Esophagus muscularis mucosa (tissue), 4 donors: ENCODE measurements around the gene PTPN2. TPM values are rescaled to one million over a fixed set of nuclear protein-coding genes. Genes with fewer than 3 reads are reported as not detected.
A peak's percentile ranks its signal among the peaks of the same experiment; 100 is the strongest.
"Not testable (repeated sequence)": the region's sequence is repeated elsewhere in the genome, so short reads cannot be mapped to it uniquely, and the experiment has no call there.

ENCODE experiments used
- DNase-seq: peaks from one replicate; pipeline ENCODE4 v3.0.0-alpha.2; 2017; ENCODE audit errors: extremely low spot score
- H3K27ac ChIP-seq, 4 donors: fragments of 200-600 bp; sonication (generic); replicated peaks in 1 of 4; 1 replicate in 3 of 4; 2 replicates in 1 of 4; pipeline ENCODE4 v1.5.1; 2016 to 2019; ENCODE audit warnings: mild to moderate bottlenecking in 1 of 4
- H3K27me3 ChIP-seq, 4 donors: fragments of 200-600 bp; sonication (generic); one replicate each; pipeline versions ENCODE4 v1.5.1 to v1.6.0; 2016 to 2019
- H3K36me3 ChIP-seq, 4 donors: fragments of 200-600 bp; sonication (generic); one replicate each; pipeline ENCODE4 v1.5.1; 2016 to 2019
- H3K4me1 ChIP-seq, 4 donors: fragments of 200-600 bp; sonication (generic); one replicate each; pipeline ENCODE4 v1.5.1; 2016 to 2019
- H3K4me3 ChIP-seq, 4 donors: fragments of 200-600 bp; sonication (generic); 1 replicate in 2 of 4; 2 replicates in 2 of 4; pipeline ENCODE4 v1.5.1; 2016 to 2019; ENCODE audit warnings: mild to moderate bottlenecking in 4 of 4, moderate library complexity in 1 of 4
- H3K9me3 ChIP-seq, 4 donors: fragments of 200-600 bp; sonication (generic); 1 replicate in 3 of 4; 2 replicates in 1 of 4; pipeline ENCODE4 v1.5.1; 2016 to 2019
- EP300 ChIP-seq: sonication (generic); formaldehyde crosslinking; IDR thresholded peaks from one replicate; pipeline ENCODE4 v1.6.1; 2017; ENCODE audit warnings: antibody characterized with exemption
- POLR2A ChIP-seq: fragments of 450-650 bp; IDR thresholded peaks from one replicate; pipeline ENCODE4 v1.6.1; 2017; ENCODE audit warnings: antibody characterized with exemption, moderate library complexity, mild to moderate bottlenecking, low read depth
- POLR2AphosphoS5 ChIP-seq, 2 donors: sonication (generic); formaldehyde crosslinking; IDR thresholded peaks; one replicate each; pipeline ENCODE4 v1.6.1; 2017; ENCODE audit warnings: antibody characterized with exemption in 2 of 2
- WGBS: methylation state at CpG from one replicate; pipeline ENCODE4 v1.1.5; 2018; 5-methylcytosine and 5-hydroxymethylcytosine counted together
- intact Hi-C: fragments of 100-400 bp; cut with DNase I; formaldehyde crosslinking; loops from one replicate; pipeline ENCODE4 v1.15.1; 2023
- total RNA-seq, 4 donors: library from RNA; depleted of rRNA; stranded (reverse); fragments of >200 nt; gene quantifications; one replicate each; pipeline versions ENCODE4 v1.1.0 to v1.2.1, GENCODE V29; 2016
- TF ChIP-seq, protein P1 (sequence below), 3 experiments: fragments of 200-600 bp in 2 of 3; fragments of 450-650 bp in 1 of 3; sonication (generic) in 2 of 3; IDR thresholded peaks; one replicate each; pipeline ENCODE4 v1.5.1; 2017 to 2019; ENCODE audit warnings: antibody characterized with exemption in 3 of 3, mild to moderate bottlenecking in 2 of 3, moderate library complexity in 1 of 3

The PTPN2 gene
- total RNA-seq, 4 donors from 2014 or later: 14.3 to 27.5 (median 18.0) TPM

DNA sequence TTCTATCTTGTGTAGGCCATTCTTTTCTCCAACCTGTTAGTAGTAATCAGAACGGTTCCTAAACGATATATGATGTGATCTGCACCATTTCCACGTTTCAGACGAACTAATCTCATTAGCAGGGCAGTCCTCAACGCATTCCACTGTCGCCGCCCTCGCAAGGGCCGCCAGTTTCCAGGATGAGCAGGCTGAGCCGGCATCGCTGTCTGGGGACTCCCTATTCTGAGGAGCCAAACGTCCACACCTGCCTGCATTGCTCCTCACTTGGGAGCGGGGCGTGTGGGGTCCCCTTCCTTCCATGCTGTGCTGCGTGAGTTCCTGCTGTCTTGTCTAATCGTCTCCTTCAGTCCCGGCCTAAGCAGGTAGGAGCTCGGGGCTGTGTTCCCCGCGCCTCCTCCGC is 104.6 kb downstream of the PTPN2 start:
- H3K4me3 ChIP-seq: no peak overlapping the region
- WGBS: 95% methylated on average over 21 of the region's 21 CpGs
- no peaks in the 10 kb centered on the region for H3K4me1 ChIP-seq
- H3K27me3 ChIP-seq: no peaks in the 10 kb centered on the region
- no peak overlapping the region for H3K27ac ChIP-seq
- H3K9me3 ChIP-seq: no peaks in the 10 kb centered on the region
- DNase-seq: no peak
- TF ChIP-seq POLR2AphosphoS5 (IDR thresholded peaks at IDR 0.05): no peak
- TF ChIP-seq, protein P1, sequence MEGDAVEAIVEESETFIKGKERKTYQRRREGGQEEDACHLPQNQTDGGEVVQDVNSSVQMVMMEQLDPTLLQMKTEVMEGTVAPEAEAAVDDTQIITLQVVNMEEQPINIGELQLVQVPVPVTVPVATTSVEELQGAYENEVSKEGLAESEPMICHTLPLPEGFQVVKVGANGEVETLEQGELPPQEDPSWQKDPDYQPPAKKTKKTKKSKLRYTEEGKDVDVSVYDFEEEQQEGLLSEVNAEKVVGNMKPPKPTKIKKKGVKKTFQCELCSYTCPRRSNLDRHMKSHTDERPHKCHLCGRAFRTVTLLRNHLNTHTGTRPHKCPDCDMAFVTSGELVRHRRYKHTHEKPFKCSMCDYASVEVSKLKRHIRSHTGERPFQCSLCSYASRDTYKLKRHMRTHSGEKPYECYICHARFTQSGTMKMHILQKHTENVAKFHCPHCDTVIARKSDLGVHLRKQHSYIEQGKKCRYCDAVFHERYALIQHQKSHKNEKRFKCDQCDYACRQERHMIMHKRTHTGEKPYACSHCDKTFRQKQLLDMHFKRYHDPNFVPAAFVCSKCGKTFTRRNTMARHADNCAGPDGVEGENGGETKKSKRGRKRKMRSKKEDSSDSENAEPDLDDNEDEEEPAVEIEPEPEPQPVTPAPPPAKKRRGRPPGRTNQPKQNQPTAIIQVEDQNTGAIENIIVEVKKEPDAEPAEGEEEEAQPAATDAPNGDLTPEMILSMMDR (IDR thresholded peaks at IDR 0.05): no peak
- H3K36me3 ChIP-seq: no peaks in the 10 kb centered on the region
- intact Hi-C loops: no loop called here

DNA sequence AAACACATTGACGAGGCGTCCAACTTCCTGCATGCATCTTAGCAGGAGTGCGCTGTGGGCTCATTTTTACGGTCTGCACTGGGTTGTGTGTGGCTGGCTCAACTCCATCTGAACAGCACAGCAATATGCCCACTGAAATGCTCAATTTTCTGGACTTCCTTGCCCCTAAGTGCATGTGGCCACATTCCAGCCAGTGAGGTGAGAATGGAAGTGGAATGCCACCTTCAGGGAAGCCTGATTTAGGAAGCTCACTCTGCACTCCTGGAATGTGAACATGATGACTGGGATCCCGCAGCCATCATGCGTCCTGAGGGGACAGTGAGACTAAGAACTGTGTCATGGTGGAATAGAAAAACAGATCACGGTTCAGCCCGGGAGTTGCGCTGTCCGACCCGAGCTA is 105.0 kb downstream of the PTPN2 start:
- Histone ChIP-seq H3K9me3 (no peaks in the 10 kb centered on the region), H3K27ac (no peak overlapping the region), H3K4me1 (no peaks in the 10 kb centered on the region), H3K27me3 (no peaks in the 10 kb centered on the region), H3K4me3 (no peak overlapping the region), H3K36me3 (no peaks in the 10 kb centered on the region)
- no peak for TF ChIP-seq POLR2A
- no peak for TF ChIP-seq POLR2AphosphoS5 (IDR thresholded peaks at IDR 0.05)
- no peak for TF ChIP-seq EP300
- TF ChIP-seq, protein P1 (IDR thresholded peaks at IDR 0.05): no peak
- no peak for DNase-seq
- over 99% methylated on average over 11 of the region's 11 CpGs for WGBS
- intact Hi-C loops: no loop called here

DNA sequence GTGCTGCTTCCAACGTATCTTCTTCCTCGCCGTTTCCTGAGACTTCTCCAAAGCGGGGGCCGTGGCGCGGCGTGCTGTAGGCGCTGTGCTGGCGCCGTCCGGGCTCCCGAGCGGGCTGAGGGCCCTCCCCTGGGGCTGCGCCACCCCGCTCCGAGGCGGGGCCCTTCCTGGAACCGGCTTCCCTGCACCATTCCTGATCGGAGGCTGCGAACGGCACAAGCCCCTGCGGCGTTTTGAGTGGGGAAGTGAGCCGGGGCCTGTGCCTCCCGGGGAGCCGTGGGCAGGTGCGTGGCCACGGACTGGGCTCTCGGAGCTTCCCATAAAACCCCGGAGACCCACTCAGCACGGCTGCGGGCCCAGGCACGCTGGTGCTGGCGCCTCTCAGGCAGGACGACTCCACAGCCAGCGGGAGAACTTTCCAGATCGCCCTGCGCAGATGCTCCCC is 106.5 kb downstream of the PTPN2 start:
- WGBS: 65% methylated on average over 8 of the region's 39 CpGs
- Histone ChIP-seq H3K27me3 (no peaks in the 10 kb centered on the region), H3K27ac (peak overlapping the region in 1 of 4 donors; percentile 3), H3K4me3 (peak overlapping the region in 3 of 4 donors; percentile 16 to 37 (median 24)), H3K36me3 (no peaks in the 10 kb centered on the region), H3K4me1 (no peaks in the 10 kb centered on the region), H3K9me3 (no peaks in the 10 kb centered on the region)
- TF ChIP-seq POLR2A: no peak
- no peak for TF ChIP-seq EP300
- no peak for TF ChIP-seq POLR2AphosphoS5 (IDR thresholded peaks at IDR 0.05)
- TF ChIP-seq, protein P1 (IDR thresholded peaks at IDR 0.05): no peak
- no peak for DNase-seq
- intact Hi-C loops: no loop called here

DNA sequence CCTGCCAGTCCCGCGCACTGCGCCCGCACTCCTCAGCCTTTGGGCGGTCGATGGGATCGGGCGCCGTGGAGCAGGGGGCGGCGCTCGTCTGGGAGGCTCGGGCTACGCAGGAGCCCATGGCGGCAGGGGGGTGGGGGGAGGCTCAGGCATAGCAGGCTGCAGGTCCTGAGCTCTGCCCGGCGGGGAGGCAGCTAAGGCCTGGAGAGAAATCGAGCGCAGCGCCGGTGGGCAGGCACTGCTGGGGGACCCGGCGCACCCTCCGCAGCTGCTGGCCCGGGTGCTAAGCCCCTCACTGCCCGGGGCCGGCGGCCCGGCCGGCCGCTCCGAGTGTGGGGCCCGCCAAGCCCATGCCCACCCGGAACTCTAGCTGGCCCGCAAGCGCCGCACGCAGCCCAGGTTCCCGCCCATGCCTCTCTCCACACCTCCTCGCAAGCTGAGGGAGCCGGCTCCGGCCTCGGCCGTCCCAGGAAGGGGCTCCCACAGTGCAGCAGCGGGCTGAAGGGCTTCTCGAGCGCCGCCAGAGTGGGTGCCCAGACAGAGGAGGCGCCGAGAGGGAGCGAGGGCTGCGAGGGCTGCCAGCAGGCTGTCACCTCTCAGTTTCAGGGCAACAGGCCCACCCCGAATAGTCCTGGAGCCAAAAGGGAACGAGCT is 107.1 kb downstream of the PTPN2 start:
- WGBS: 84% methylated on average over 25 of the region's 54 CpGs
- Histone ChIP-seq H3K4me3 (peak overlapping the region; percentile 16 to 37 (median 26)), H3K9me3 (no peaks in the 10 kb centered on the region), H3K27ac (peak overlapping the region in 1 of 4 donors; percentile 3), H3K4me1 (no peaks in the 10 kb centered on the region), H3K27me3 (no peaks in the 10 kb centered on the region), H3K36me3 (no peaks in the 10 kb centered on the region)
- DNase-seq: no peak
- TF ChIP-seq EP300 (no peak), POLR2A (no peak), POLR2AphosphoS5 (IDR thresholded peaks at IDR 0.05) (no peak)
- TF ChIP-seq, protein P1 (IDR thresholded peaks at IDR 0.05): no peak
- intact Hi-C loops: no loop called here

DNA sequence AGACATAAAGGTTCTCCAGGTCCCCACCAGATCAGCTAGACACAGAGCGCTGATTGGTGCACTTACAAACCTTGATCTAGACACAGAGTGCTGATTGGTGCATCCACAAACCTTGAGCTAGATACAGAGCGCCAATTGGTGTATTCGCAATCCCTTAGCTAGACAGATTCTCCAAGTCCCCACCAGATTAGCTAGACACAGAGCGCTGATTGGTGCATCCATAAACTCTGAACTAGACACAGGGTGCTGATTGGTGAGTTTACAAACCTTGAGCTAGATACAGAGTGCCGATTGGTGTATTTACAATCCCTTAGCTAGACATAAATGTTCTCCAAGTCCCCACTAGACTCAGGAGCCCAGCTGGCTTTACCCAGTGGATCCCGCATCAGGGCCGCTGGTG is 107.6 kb downstream of the PTPN2 start:
- H3K36me3 ChIP-seq, intact Hi-C loops, H3K27ac ChIP-seq, H3K4me1 ChIP-seq, H3K9me3 ChIP-seq, H3K27me3 ChIP-seq: not testable (repeated sequence)
- H3K4me3 ChIP-seq: peak overlapping the region; percentile 16 to 37 (median 26)
- WGBS: 86% methylated on average over 5 of the region's 7 CpGs
- DNase-seq: peak; percentile 57
